HepG2 (cell line): Measurements from ENCODE around the gene ZNF467. TPM values are rescaled to one million over a fixed set of nuclear protein-coding genes. Genes with fewer than 3 reads are reported as not detected.

ENCODE experiments used
- ATAC-seq: fragments of 200-7000 bp; cut with Tn5 transposase; 3 replicates; pipeline ENCODE4 v1.9.1; 2020; ENCODE audit warnings: mild to moderate bottlenecking, moderate library complexity
- BruUV-seq: library from RNA; stranded (reverse); fragments of 400-500 nt; replicated peaks from 2 replicates; lab custom pipeline; 2021; lab: Mats Ljungman, UMichigan
- CTCF ChIA-PET: fragments of 300-600 bp; formaldehyde crosslinking; extraction: SDS; loops from one replicate; lab custom pipeline; 2021; ENCODE audit warnings: low total read pairs, inconsistent platforms, low intra/inter-chr PET ratio; lab: Yijun Ruan, JAX
- POLR2A ChIA-PET: fragments of 350-600 bp; sonication (Branson Sonifier 250); formaldehyde crosslinking; loops from one replicate; lab custom pipeline; 2020; ENCODE audit warnings: antibody characterized with exemption, inconsistent platforms; lab: Yijun Ruan, JAX
- DNase-seq: peaks from one replicate; pipeline ENCODE4 v3.0.0-alpha.2; 2015; ENCODE audit warnings: low spot score
- FAIRE-seq: peaks from 3 replicates; lab custom pipeline; 2011; peaks lifted over from hg19 to GRCh38; lab: Jason Lieb, UNC
- H2AFZ ChIP-seq: one replicate; pipeline ENCODE4 v1.6.1; 2011; ENCODE audit warnings: low read length, inconsistent platforms
- H3K27ac ChIP-seq: fragments of 300-600 bp; 3 replicates; pipeline ENCODE4 v1.8.0; 2011; ENCODE audit warnings: mixed run types, mild to moderate bottlenecking, mixed read lengths, low read length, inconsistent platforms; ENCODE audit not compliant: insufficient read depth; ENCODE audit errors: extremely low read length
- H3K27me3 ChIP-seq, 2 experiments: fragments of 200-600 bp in 1 of 2; 2 replicates in 1 of 2; 3 replicates in 1 of 2; pipeline versions ENCODE4 v1.6.0 to v1.8.0; 2011; ENCODE audit warnings: low read length in 2 of 2, mild to moderate bottlenecking in 2 of 2, moderate library complexity in 2 of 2, inconsistent platforms in 1 of 2; ENCODE audit not compliant: insufficient read depth in 2 of 2, control insufficient read depth in 1 of 2
- H3K36me3 ChIP-seq, 2 experiments: fragments of 200-600 bp in 1 of 2; replicated peaks in 1 of 2; 2 replicates in 1 of 2; 3 replicates in 1 of 2; pipeline versions ENCODE4 v1.5.1 to v1.8.0; 2011; ENCODE audit warnings: low read length in 2 of 2, inconsistent platforms in 1 of 2; ENCODE audit not compliant: insufficient read depth in 2 of 2, control insufficient read depth in 1 of 2
- H3K4me1 ChIP-seq: 2 replicates; pipeline ENCODE4 v1.5.1; 2012; ENCODE audit warnings: low read length, inconsistent platforms; ENCODE audit not compliant: insufficient read depth
- H3K4me2 ChIP-seq: 2 replicates; pipeline ENCODE4 v1.6.0; 2011; ENCODE audit warnings: low read depth, low read length, inconsistent platforms
- H3K4me3 ChIP-seq, 3 experiments: fragments of 200-600 bp in 1 of 3; sonication (generic), shearing (Covaris generic) in 1 of 3; replicated peaks in 1 of 3; 2 replicates each; pipeline ENCODE4 v1.5.1; 2011 to 2016; ENCODE audit warnings: low read length in 3 of 3, inconsistent platforms in 2 of 3, low read depth in 2 of 3, mild to moderate bottlenecking in 2 of 3, control low read depth in 1 of 3, mixed read lengths in 1 of 3; ENCODE audit not compliant: insufficient read depth in 1 of 3
- H3K79me2 ChIP-seq: one replicate; pipeline ENCODE4 v1.6.1; 2011; ENCODE audit warnings: low read length, inconsistent platforms; ENCODE audit not compliant: insufficient read depth
- H3K9ac ChIP-seq: 2 replicates; pipeline ENCODE4 v1.6.0; 2011; ENCODE audit warnings: mild to moderate bottlenecking, low read depth, low read length, inconsistent platforms; ENCODE audit not compliant: insufficient read depth
- H3K9me3 ChIP-seq: 2 replicates; pipeline ENCODE4 v1.5.1; 2012; ENCODE audit warnings: mild to moderate bottlenecking, low read length
- H4K20me1 ChIP-seq: 2 replicates; pipeline ENCODE4 v1.6.0; 2011; ENCODE audit warnings: inconsistent platforms, mild to moderate bottlenecking, low read length, moderate library complexity; ENCODE audit not compliant: insufficient read depth
- MXD3 ChIP-seq: IDR thresholded peaks from 2 replicates; pipeline ENCODE4 v1.6.1; 2016; ENCODE audit warnings: mild to moderate bottlenecking, missing biosample characterization, missing genetic modification reagents
- NFKB2 ChIP-seq: sonication (generic); formaldehyde crosslinking; IDR thresholded peaks from 2 replicates; pipeline ENCODE4 v1.4.0; 2020; ENCODE audit warnings: missing genetic modification reagents, borderline replicate concordance
- PRDM15 ChIP-seq: sonication (generic); formaldehyde crosslinking; IDR thresholded peaks from 2 replicates; pipeline ENCODE4 v1.4.0; 2020; ENCODE audit warnings: missing genetic modification reagents
- RBAK ChIP-seq: sonication (generic); formaldehyde crosslinking; IDR thresholded peaks from 2 replicates; pipeline ENCODE4 v1.5.1; 2020; ENCODE audit warnings: mild to moderate bottlenecking, missing genetic modification reagents
- ZBTB25 ChIP-seq: IDR thresholded peaks from 2 replicates; pipeline ENCODE4 v1.6.1; 2018; ENCODE audit warnings: missing genetic modification reagents
- ZNF33B ChIP-seq: sonication (generic); formaldehyde crosslinking; IDR thresholded peaks from 2 replicates; pipeline ENCODE4 v1.5.1; 2020; ENCODE audit warnings: mild to moderate bottlenecking, missing genetic modification reagents
- ZNF724P ChIP-seq: sonication (generic); formaldehyde crosslinking; IDR thresholded peaks from 2 replicates; pipeline ENCODE4 v1.8.0; 2022; ENCODE audit warnings: missing genetic modification reagents, borderline replicate concordance
- WGBS: methylation state at CpG from one replicate; pipeline ENCODE4 v1.1.6; 2017; ENCODE audit warnings: low lambda C conversion rate; 5-methylcytosine and 5-hydroxymethylcytosine counted together
- in situ Hi-C: cut with HindIII; loops from 2 replicates; pipeline ENCODE4 v1.10.0; 2017; ENCODE audit warnings: low pct_unique_long_range_greater_than_20kb; ENCODE audit not compliant: extremely low pct_ligation_motif_present
- intact Hi-C: fragments of 100-400 bp; cut with micrococcal nuclease; formaldehyde crosslinking; loops from one replicate; pipeline ENCODE4 v1.10.0; 2022; ENCODE audit not compliant: unreplicated experiment
- polyA plus RNA-seq, 8 experiments: library from polyadenylated mRNA; depleted of rRNA in 3 of 8; stranded (reverse) in 7 of 8; unstranded in 1 of 8; fragments of >200 nt; fragmentation: Illumina TruSeq in 4 of 8; extraction: Trizol in 4 of 8; gene quantifications; 2 replicates each; pipeline versions ENCODE4 v1.2.1 to v1.2.3, GENCODE V29; 2011 to 2016; ENCODE audit warnings: low read depth in 4 of 8, missing spikeins in 1 of 8, mixed read lengths in 1 of 8; ENCODE audit not compliant: insufficient read depth in 1 of 8
- total RNA-seq, 5 experiments: library from RNA; depleted of rRNA; stranded (reverse); fragments of >200 nt; fragmentation: Illumina TruSeq; extraction: Trizol; gene quantifications; 2 replicates each; pipeline ENCODE4 v1.2.3, GENCODE V29; 2016; ENCODE audit warnings: low read depth in 1 of 5

Gene ZNF467
- total and polyA plus RNA-seq, 2 of the 13 experiments (the other 11 are each of a cell fraction or from before 2014, with no cell fraction given), result 0.03 TPM; not detected in 1

GRCh38 chr7:149770728-149771636 is 2.4 kb downstream of the ZNF467 start:
- TF ChIP-seq PRDM15 (CRISPR knock-in tag), result no peak
- no peak for TF ChIP-seq RBAK (CRISPR knock-in tag)
- TF ChIP-seq ZBTB25 (CRISPR knock-in tag), result no peak
- 0 out of 2 replicates have a peak, but pooled peaks have one; percentile 21 for TF ChIP-seq NFKB2 (CRISPR knock-in tag)
- TF ChIP-seq ZNF724P (CRISPR knock-in tag), result no peak
- no peak for TF ChIP-seq ZNF33B (CRISPR knock-in tag)
- TF ChIP-seq MXD3 (CRISPR knock-in tag), result 0 out of 2 replicates have a peak, but pooled peaks have one; percentile 17
- H3K27ac ChIP-seq, result no peak overlapping the region

More at GRCh38 chr7:149770728-149771636, 2.4 kb downstream of the ZNF467 start:
- peaks cover 9% of the 10 kb centered on the region for H3K4me1 ChIP-seq
- H3K4me3 ChIP-seq, result peak overlapping the region in 2 of 3 experiments; percentile 25 to 76; a peak in 2 of 6 replicates
- 74% methylated on average over 10 of the region's 16 CpGs for WGBS
- no peak for FAIRE-seq
- BruUV-seq, result no TSS peak
- in situ Hi-C loops (no loop called here), intact Hi-C loops (no loop called here)
- POLR2A ChIA-PET, result interaction anchor here (0.6 to 1.0 kb wide), 2 partner anchors 23 to 147 kb away, joined by 3 to 6 read pairs; no protein-coding TSS in a partner anchor
- no peaks in the 10 kb centered on the region for H3K36me3 ChIP-seq
- H3K27me3 ChIP-seq, result peaks cover 11 to 34% of the 10 kb centered on the region in 2 experiments; a peak in 4 of 5 replicates
- no peak overlapping the region for H3K9ac ChIP-seq
- H3K79me2 ChIP-seq, result no peaks in the 10 kb centered on the region
- no peak overlapping the region for H2AFZ ChIP-seq
- peak; percentile 43 for ATAC-seq
- H3K9me3 ChIP-seq, result no peaks in the 10 kb centered on the region
- CTCF ChIA-PET, result no interaction called here
- 0 out of 2 replicates have a peak, but pooled peaks cover 3% of the 10 kb centered on the region for H4K20me1 ChIP-seq
- H3K4me2 ChIP-seq, result peak overlapping the region; percentile 62
- DNase-seq, result no peak
